Subcutaneous abdominal adipose tissue (tissue), 5 donors: ENCODE results near the gene CHAF1A.
A peak's percentile ranks its signal among the peaks of the same experiment; 100 is the strongest.

Source experiments
- H3K27ac ChIP-seq: one replicate; pipeline ENCODE4 v1.7.0; 2013; ENCODE audit warnings: low read depth, mild to moderate bottlenecking, inconsistent platforms, low read length, moderate library complexity
- H3K27me3 ChIP-seq, 5 donors: one replicate each; pipeline ENCODE4 v1.7.0; 2013; ENCODE audit warnings: low read length in 5 of 5, inconsistent platforms in 1 of 5; ENCODE audit not compliant: control insufficient read depth in 5 of 5, insufficient read depth in 4 of 5
- H3K36me3 ChIP-seq, 5 donors: one replicate each; pipeline ENCODE4 v1.7.0; 2013; ENCODE audit warnings: low read length in 5 of 5; ENCODE audit not compliant: control insufficient read depth in 5 of 5, insufficient read depth in 5 of 5
- H3K4me1 ChIP-seq, 5 donors: one replicate each; pipeline ENCODE4 v1.7.0; 2013; ENCODE audit warnings: low read length in 5 of 5, mild to moderate bottlenecking in 3 of 5, moderate library complexity in 1 of 5; ENCODE audit not compliant: control insufficient read depth in 5 of 5, insufficient read depth in 5 of 5
- H3K4me3 ChIP-seq, 5 donors: one replicate each; pipeline ENCODE4 v1.7.0; 2013; ENCODE audit warnings: low read length in 5 of 5, low read depth in 1 of 5
- H3K9ac ChIP-seq, 5 donors: one replicate each; pipeline ENCODE4 v1.7.0; 2013; ENCODE audit warnings: low read length in 5 of 5, mild to moderate bottlenecking in 4 of 5, moderate library complexity in 3 of 5
- H3K9me3 ChIP-seq, 5 donors: one replicate each; pipeline ENCODE4 v1.7.0; 2013; ENCODE audit warnings: low read length in 5 of 5; ENCODE audit not compliant: control insufficient read depth in 5 of 5
- donor health status: healthy.
- donor health status: healthy.
- donor health status: healthy.
- donor health status: healthy.
- donor health status: healthy.

Gene CHAF1A

DNA sequence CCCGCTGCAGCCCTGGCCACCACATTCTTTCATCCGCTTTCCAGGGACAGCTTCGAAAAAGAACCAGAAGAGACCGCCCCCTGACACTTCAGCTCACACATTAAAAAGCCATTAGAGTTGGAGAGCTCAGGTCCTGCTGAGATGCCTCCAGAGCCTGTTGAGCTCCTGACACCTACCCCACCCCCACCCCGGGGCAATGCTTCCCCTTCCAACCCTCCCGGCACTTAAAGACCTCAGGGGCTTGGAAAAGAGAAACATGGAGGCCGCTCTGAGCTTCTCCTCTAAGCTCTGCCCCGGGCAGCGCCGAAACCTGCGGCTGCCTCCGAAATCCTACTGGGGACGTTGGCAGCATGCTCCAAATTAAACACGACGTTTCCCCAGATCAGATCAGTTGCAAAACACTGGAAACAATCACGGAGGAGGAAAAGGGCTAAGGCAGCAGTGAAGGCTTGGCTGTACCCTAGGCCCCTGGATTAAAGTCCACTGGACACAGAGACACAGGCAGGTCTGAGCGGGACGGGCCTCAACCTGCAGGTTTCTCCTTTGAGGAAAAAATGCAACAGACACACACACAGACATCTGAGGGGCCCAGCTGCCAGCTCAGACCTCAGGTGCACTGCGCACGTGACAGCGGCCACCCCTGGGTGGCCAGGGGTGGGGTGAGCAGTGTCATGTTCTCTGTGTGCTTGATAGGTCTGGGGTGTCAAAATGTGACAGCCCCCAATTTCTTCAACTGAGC, 11.7 kb upstream of the CHAF1A start:
- Histone ChIP-seq H3K27ac (peak overlapping the region; percentile 84), H3K36me3 (peaks cover 2 to 15% (median 8%) of the 10 kb centered on the region in 5 donors), H3K27me3 (no peaks in the 10 kb centered on the region), H3K9ac (peak overlapping the region; percentile 4 to 69 (median 55)), H3K4me1 (peaks cover 33 to 80% (median 66%) of the 10 kb centered on the region in 5 donors), H3K9me3 (no peaks in the 10 kb centered on the region), H3K4me3 (peak overlapping the region; percentile 31 to 48 (median 40))

DNA sequence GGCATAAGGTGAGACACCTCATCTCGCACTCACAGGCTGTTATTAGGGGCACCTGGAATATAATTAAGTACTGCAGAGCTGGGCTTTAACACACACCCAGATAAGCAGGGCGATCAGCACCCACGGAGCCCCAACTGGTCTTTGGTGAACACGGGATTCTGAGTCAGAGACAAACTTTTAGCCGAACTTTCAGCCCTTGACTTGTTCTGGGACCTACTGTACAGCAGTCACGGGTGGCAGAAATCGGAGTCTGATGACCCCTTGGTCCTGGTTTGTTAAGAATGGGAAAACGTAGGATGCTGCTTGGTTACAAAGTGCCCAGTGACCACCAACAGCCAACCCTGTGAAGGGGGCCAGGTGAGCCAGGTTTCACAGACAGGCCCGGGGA, 11.1 kb upstream of the CHAF1A start:
- H3K27me3 ChIP-seq = no peaks in the 10 kb centered on the region
- H3K36me3 ChIP-seq = peaks cover 2 to 18% (median 7%) of the 10 kb centered on the region in 5 donors
- peak overlapping the region; percentile 84 for H3K27ac ChIP-seq
- H3K4me3 ChIP-seq = peak overlapping the region; percentile 2 to 48 (median 40)
- H3K9ac ChIP-seq = peak overlapping the region; percentile 4 to 69 (median 55)
- no peaks in the 10 kb centered on the region for H3K9me3 ChIP-seq
- peaks cover 33 to 76% (median 65%) of the 10 kb centered on the region in 5 donors for H3K4me1 ChIP-seq

DNA sequence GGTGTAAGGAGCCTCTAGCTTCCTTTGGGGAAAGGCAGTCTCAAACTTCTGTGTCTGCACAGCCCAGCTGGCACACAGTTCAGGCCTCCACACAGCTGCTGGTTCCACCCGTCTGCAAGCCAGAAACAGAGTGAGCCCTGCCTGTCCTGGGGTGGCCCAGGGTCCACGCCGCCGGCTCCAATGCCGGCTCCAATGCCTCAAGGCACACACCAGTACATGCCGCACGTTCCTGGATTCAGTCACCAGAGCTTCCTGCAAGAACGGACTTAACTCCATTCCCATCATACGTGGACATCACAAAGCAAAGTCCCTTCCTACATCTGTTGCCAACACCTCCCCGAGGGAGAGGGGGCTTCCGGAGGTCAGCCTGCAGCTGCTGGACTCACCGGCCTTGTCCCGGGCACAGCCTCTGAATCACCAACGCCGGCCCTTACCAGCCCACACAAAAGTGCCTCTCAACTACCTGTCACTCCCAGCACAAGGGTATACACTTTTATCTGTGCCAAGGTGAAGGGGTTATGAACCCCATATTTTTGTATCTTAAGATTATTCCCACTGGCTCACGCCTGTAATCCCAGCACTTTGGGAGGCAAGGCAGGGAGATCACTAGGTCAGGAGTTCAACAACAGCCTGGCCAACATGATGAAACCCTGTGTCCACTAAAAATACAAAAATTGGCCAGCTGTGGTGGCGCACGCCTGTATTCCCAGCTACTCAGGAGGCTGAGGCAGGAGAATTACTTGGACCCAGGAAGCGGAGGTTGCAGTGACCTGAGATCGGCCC, 10.5 kb upstream of the CHAF1A start:
- H3K9ac ChIP-seq = peak overlapping the region; percentile 4 to 69 (median 55)
- H3K9me3 ChIP-seq = no peaks in the 10 kb centered on the region
- peaks cover 2 to 18% (median 7%) of the 10 kb centered on the region in 5 donors for H3K36me3 ChIP-seq
- H3K4me1 ChIP-seq = peaks cover 33 to 77% (median 69%) of the 10 kb centered on the region in 5 donors
- no peaks in the 10 kb centered on the region for H3K27me3 ChIP-seq
- peak overlapping the region; percentile 84 for H3K27ac ChIP-seq
- H3K4me3 ChIP-seq = peak overlapping the region in 4 of 5 donors; percentile 2 to 48 (median 42)

DNA sequence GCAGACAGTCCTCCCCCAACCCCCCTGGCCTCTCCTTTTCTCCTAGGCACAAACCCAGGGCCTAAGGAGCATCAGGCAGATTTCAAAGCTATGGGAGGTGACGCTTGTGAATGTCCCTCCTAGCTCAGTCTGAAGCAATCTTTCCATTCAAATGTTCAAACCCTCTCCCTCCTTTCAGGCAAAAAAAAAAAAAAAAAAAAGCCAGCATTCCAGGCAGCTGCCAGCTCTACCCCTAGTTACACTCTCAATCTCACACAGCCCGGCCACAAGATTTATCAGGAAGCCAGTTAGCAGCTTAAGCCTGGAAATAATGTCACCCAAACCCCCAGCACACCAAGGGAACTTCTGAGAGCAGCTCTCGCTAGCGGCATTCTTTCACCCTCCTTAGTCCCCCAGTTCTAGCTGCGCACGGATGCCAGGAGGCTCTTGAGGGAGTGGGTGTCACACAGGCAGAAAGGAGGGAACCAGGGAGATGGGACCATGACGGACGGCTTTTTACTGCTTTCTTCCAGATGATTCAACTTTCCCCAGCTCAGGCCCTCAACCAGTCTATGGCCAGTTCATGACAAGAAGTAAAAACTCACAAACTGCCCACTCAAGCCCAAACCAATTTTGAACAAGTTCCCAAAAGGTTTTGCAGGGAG, 8.4 kb upstream of the CHAF1A start:
- Histone ChIP-seq H3K4me3 (no peak overlapping the region), H3K27me3 (no peaks in the 10 kb centered on the region), H3K4me1 (peaks cover 26 to 83% (median 76%) of the 10 kb centered on the region in 5 donors), H3K9ac (peak overlapping the region in 2 of 5 donors; percentile 43 to 64), H3K36me3 (peaks cover 2 to 23% (median 7%) of the 10 kb centered on the region in 5 donors), H3K27ac (peak overlapping the region; percentile 46), H3K9me3 (no peaks in the 10 kb centered on the region)

DNA sequence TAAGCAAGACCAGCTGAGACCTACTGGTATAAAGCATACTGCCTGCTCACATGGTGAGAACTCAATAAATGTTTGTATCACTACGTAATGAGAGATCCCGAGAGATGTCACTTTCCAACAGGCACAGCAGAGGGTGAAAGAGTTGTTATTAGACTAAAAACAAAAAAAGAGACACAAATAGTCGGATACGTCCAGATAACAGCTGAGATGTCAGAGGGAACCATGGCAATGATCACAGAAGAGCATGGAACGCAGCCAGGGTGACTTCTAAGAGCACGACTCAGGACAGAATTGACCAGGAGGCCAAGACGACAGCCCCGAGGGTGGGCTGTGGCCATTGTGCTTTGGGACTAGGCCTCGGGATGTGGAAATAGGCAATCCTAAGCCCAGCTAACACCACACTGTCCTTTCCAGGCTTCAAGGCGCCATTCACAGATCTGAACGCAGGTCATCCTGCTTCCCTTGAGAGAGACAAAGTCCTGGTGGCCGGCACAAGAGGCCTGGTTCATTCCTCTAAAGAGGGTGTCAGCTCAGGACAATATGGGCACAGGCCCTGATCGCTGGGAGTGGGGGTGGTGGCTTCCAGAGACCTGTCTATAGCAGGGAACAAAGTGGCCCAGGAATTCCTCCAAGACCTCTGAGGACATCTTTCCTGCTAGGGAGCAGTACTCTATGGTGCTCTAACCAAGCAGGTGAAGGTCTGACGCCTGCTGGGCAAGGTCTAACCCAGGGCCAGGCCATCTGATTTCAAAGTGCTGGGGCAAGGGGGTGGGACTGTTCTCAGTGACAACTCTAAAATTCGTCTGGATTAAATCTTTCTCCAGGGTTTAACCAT, 5.3 kb upstream of the CHAF1A start:
- Histone ChIP-seq H3K27me3 (no peaks in the 10 kb centered on the region), H3K9ac (peak overlapping the region in 3 of 5 donors; percentile 12 to 72 (median 69)), H3K4me3 (peak overlapping the region in 1 of 5 donors; percentile 41), H3K36me3 (peaks cover 2 to 23% (median 5%) of the 10 kb centered on the region in 5 donors), H3K9me3 (no peaks in the 10 kb centered on the region), H3K4me1 (peaks cover 4 to 73% (median 62%) of the 10 kb centered on the region in 5 donors), H3K27ac (peak overlapping the region; percentile 66)

DNA sequence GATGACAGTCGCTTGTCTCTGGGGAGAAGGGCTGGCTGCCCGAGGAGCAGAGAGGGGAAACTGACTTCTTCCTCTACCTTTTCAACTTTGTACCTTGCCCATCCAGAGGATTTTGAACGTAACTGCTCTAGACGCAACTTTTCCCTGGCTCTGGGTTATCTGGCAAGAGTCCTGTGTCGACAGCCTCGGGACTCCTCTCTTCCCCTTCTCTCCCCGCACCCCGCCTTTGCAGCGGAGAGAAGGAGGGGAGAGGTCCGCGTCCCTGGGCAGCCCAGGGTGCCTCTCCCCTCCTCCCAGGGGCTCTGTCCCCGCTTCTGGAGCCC, 2.7 kb upstream of the CHAF1A start:
- Histone ChIP-seq H3K4me1 (peaks cover 5 to 65% (median 52%) of the 10 kb centered on the region in 5 donors), H3K9ac (peak overlapping the region; percentile 69 to 96 (median 93)), H3K4me3 (peak overlapping the region; percentile 74 to 95 (median 89)), H3K36me3 (peaks cover 2 to 19% (median 5%) of the 10 kb centered on the region in 5 donors), H3K27ac (peak overlapping the region; percentile 95), H3K27me3 (no peaks in the 10 kb centered on the region), H3K9me3 (no peaks in the 10 kb centered on the region)

DNA sequence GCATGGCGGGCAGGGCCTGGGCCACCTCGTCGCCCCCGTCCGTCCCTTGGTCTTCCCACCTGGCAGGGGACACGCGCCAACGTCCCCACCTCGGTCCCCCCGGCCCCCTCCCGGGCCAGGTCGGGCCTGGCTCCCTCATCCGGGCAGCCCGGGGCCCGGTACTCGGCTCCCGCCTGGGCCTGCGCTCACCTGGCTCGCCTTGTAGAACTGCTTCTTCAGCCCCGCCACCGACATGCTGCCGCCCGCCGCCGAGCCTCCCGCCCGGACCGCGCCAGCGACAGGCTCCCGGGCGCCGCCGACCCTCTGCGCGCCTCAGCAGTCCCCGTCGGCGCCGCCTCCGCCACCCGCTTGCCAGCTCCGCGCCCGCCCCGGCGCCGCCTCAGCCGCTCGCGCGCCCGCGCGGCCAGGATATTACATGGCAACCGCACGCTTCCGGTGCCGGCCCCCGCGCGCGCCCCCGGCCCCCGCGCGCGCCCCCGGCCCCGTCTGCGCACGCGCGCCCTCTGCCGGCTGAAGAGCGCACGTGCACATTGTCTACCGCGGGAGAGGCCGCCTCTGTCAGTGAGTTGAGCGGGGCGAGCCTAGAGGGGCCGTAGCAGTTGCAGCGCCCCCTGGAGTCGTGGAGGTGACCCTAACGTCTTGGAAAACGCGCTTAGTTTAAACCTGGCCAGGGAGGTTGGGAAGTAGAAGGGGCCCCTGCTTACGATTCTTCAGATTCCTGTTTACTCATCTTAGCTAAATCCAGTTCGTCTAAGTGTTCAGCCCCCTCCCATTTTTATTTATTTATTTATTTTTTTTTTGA, 2.1 kb upstream of the CHAF1A start, which contains the start of gene SH3GL1:
SH3GL1 (minus strand) TSS at position 413 of the 802 bp plus-strand sequence; CDS start at position 234, 179 bp downstream.
- Histone ChIP-seq H3K4me1 (peaks cover 5 to 61% (median 50%) of the 10 kb centered on the region in 5 donors), H3K36me3 (peaks cover under 1 to 13% (median 1%) of the 10 kb centered on the region in 5 donors), H3K27me3 (no peaks in the 10 kb centered on the region), H3K4me3 (peak within 1 kb of the TSS; percentile 74 to 95 (median 89)), H3K9ac (peak within 1 kb of the TSS; percentile 69 to 96 (median 93)), H3K9me3 (no peaks in the 10 kb centered on the region), H3K27ac (peak within 1 kb of the TSS; percentile 95)

DNA sequence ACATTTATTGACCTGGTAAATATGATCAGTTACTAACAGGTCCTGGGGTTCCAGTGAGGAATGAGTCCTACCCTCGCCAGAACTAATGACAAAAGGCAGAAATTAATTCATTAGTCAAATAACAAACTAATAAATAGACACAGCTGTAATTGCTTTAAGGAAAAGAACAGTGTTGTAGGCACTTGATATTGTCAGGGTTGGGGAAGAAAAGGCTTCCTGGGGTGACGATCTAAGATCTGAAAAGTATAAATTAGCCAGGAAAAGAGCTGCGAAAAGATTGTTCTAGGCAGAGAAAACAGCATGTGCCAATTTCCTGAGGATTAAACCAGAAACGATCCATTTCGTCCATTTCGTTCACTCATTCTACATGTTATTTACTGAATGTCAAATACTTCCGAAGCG, 670 bp upstream of the CHAF1A start:
- H3K4me1 ChIP-seq = peaks cover 7 to 66% (median 54%) of the 10 kb centered on the region in 5 donors
- no peaks in the 10 kb centered on the region for H3K27me3 ChIP-seq
- H3K36me3 ChIP-seq = peaks cover 0 to 10% (median 0%) of the 10 kb centered on the region in 5 donors
- peak overlapping the region in 4 of 5 donors; percentile 48 to 84 (median 72) for H3K4me3 ChIP-seq
- no peaks in the 10 kb centered on the region for H3K9me3 ChIP-seq
- peak overlapping the region; percentile 14 to 87 (median 74) for H3K9ac ChIP-seq
- H3K27ac ChIP-seq = peak overlapping the region; percentile 95
